Measurements from ENCODE around the gene ZNF146.
"Not testable (repeated sequence)": the region's sequence is repeated elsewhere in the genome, so short reads cannot be mapped to it uniquely, and the experiment has no call there.

The ZNF146 gene

DNA sequence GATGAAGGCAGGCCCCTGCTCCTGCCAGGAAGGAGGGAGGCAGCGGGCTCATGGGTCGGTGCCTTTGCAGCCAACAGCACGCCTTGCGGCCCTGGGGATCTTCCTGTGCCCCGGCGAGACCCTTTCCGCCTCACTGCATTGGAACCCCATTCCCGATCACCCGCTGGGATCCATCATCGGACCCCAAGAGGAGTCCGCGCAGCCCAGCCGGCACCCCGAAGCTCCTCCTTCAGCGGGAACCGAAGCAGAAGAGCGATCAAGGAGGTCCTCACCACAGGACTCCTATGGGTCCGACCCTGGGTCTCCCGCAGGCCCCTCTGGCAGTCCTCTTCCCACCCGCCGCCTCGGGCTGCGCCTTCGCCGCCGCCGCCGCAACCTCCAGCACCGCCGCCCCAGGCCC is 53.7 kb downstream of the ZNF146 start:
- not testable (repeated sequence) for H3K4me1 ChIP-seq (ENCODE audit: control insufficient read depth, insufficient read depth, low read length); H3K4me3 ChIP-seq (ENCODE audit: insufficient read depth, low read depth, low read length); H3K36me3 ChIP-seq (ENCODE audit: control insufficient read depth, insufficient read depth, low read length); H3K9me3 ChIP-seq (ENCODE audit: control insufficient read depth, low read length); H3K27ac ChIP-seq (ENCODE audit: insufficient read depth, low read depth, low read length, poor library complexity, severe bottlenecking); H3K27me3 ChIP-seq (ENCODE audit: control insufficient read depth, insufficient read depth, low read length, poor library complexity, severe bottlenecking)
- 92 to 94% methylated on average over 4 to 6 of the region's 30 CpGs for WGBS, 2 experiments

- not testable (repeated sequence) for H3K9me3 ChIP-seq (ENCODE audit: control insufficient read depth, low read length); H3K4me3 ChIP-seq (ENCODE audit: insufficient read depth, low read depth, low read length); H3K36me3 ChIP-seq (ENCODE audit: control insufficient read depth, insufficient read depth, low read length); H3K27ac ChIP-seq (ENCODE audit: insufficient read depth, low read depth, low read length, poor library complexity, severe bottlenecking); H3K27me3 ChIP-seq (ENCODE audit: control insufficient read depth, insufficient read depth, low read length, poor library complexity, severe bottlenecking); H3K4me1 ChIP-seq (ENCODE audit: control insufficient read depth, insufficient read depth, low read length)
- no CpG with 5 or more reads among the region's 29 CpGs for WGBS, 2 experiments
These were observed 54.4 kb downstream of the ZNF146 start for GRCh38 chr19:36269295-36269694.
